AG09309 (cell line): ENCODE measurements around the gene SHROOM3.

ENCODE experiments used
- DNase-seq: peaks from one replicate; pipeline ENCODE4 v3.0.0-alpha.2; 2010; ENCODE audit warnings: low read depth
- H3K4me3 ChIP-seq: 2 replicates; pipeline ENCODE4 v1.5.1; 2011; ENCODE audit warnings: mild to moderate bottlenecking, low read depth, low read length, moderate library complexity; ENCODE audit not compliant: control insufficient read depth
- CTCF ChIP-seq: IDR thresholded peaks from 2 replicates; pipeline ENCODE4 v1.5.1; 2011; ENCODE audit warnings: mild to moderate bottlenecking, low read depth, low read length, inconsistent platforms; ENCODE audit not compliant: insufficient read depth, control insufficient read depth; ENCODE audit errors: missing control alignments

SHROOM3 gene

GRCh38 chr4:76539979-76540378, 105.0 kb downstream of the SHROOM3 start:
- no peak overlapping the region for H3K4me3 ChIP-seq
- peak; percentile 52 for DNase-seq
- TF ChIP-seq CTCF = no peak

- H3K4me3 ChIP-seq = no peak overlapping the region
- no peak for TF ChIP-seq CTCF
- no peak for DNase-seq
Measured at GRCh38 chr4:76540486-76540885, 105.5 kb downstream of the SHROOM3 start.

GRCh38 chr4:76543378-76543777, 108.3 kb downstream of the SHROOM3 start:
- H3K4me3 ChIP-seq = no peak overlapping the region
- no peak for DNase-seq
- TF ChIP-seq CTCF = no peak

- H3K4me3 ChIP-seq = no peak overlapping the region
- no peak for TF ChIP-seq CTCF
- no peak for DNase-seq
Measured at GRCh38 chr4:76544725-76545124, 109.7 kb downstream of the SHROOM3 start.

GRCh38 chr4:76545226-76545884, 110.3 kb downstream of the SHROOM3 start:
- DNase-seq = no peak
- H3K4me3 ChIP-seq = no peak overlapping the region
- no peak for TF ChIP-seq CTCF

- no peak for DNase-seq
- H3K4me3 ChIP-seq = no peak overlapping the region
- TF ChIP-seq CTCF = no peak
Measured at GRCh38 chr4:76546327-76546726, 111.3 kb downstream of the SHROOM3 start.
